ENCODE results near the gene NFYC.

NFYC gene

GRCh38 chr1:40691538-40692428, at the start of gene NFYC:
NFYC (plus strand) TSS chr1:40691704; CDS start chr1:40738844, 47,140 bp downstream.
- peak within 1 kb of the TSS; percentile 97 for H3K4me3 ChIP-seq (ENCODE audit: low read depth, low read length)
- peaks cover 30% of the 10 kb centered on the region for H3K4me1 ChIP-seq (ENCODE audit: control insufficient read depth, insufficient read depth, low read length, unreplicated experiment)
- H3K27me3 ChIP-seq (ENCODE audit: insufficient read depth, low read length): no peaks in the 10 kb centered on the region
- H3K79me2 ChIP-seq (ENCODE audit: control insufficient read depth, insufficient read depth, low read length, unreplicated experiment): peaks cover 65% of the 10 kb centered on the region
- peaks cover 2% of the 10 kb centered on the region for H3K36me3 ChIP-seq (ENCODE audit: insufficient read depth, low read length)
- peak within 1 kb of the TSS; percentile 92 for H2AFZ ChIP-seq (ENCODE audit: low read length, unreplicated experiment)
- H3K27ac ChIP-seq (ENCODE audit: low read depth, low read length): peak within 1 kb of the TSS; percentile 96

DNA sequence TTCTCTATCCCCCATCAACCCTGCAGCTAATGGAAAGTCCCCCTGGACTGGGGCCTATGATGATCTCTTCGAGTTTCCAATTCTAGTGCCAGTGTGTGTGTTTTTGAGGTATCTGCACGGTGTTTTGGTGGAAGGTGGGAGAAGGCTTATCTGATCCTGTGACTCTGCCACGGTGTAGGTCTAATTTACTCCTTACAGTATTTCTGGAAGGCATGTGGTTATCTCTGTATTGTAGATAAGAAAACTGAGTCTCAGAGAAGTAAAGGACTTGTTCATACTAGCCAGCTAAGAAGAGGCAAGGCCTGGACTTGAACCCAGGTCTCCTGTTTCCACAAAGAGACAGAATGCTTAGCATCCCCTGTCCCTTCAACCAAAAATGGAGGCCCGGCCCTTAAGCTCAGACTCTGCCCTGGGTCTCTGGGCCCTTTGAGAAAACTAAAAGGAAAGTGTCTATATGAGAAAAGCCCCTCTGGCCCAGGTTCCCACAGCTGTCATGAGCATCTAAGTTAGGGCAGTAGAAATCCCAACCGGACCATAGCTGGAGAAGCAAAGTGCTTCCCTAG, 46.3 kb upstream of the NFYC start:
- Histone ChIP-seq H3K27ac (ENCODE audit: low read depth, low read length) (0 out of 2 replicates have a peak overlapping the region, but pooled peaks have one; percentile 67), H3K4me3 (ENCODE audit: low read depth, low read length) (no peak overlapping the region), H3K36me3 (ENCODE audit: insufficient read depth, low read length) (no peaks in the 10 kb centered on the region), H3K4me1 (ENCODE audit: control insufficient read depth, insufficient read depth, low read length, unreplicated experiment) (peaks cover 23% of the 10 kb centered on the region), H3K79me2 (ENCODE audit: control insufficient read depth, insufficient read depth, low read length, unreplicated experiment) (no peaks in the 10 kb centered on the region), H2AFZ (ENCODE audit: low read length, unreplicated experiment) (no peak overlapping the region), H3K27me3 (ENCODE audit: insufficient read depth, low read length) (0 out of 2 replicates have a peak, but pooled peaks cover 5% of the 10 kb centered on the region)

DNA sequence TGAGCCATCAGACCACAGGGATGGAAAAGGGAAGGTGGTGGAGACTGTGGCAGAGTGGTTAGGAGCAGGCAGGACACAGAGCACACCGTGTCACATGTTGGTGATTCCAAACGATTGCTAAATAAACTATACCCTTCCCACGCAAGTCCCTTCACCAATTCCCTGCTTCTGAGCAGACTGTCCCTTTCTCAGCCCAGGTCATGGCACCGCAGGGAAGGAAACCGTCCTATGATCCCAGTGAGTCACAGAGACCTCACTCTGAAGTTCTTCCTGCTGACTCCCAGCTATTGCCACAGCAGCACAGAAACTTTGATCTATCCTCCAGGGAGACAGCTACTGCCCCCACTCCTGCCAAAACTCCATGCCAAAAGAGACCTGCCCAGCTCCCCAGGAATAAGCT, 45.2 kb upstream of the NFYC start:
- H3K79me2 ChIP-seq (ENCODE audit: control insufficient read depth, insufficient read depth, low read length, unreplicated experiment): no peaks in the 10 kb centered on the region
- H3K4me3 ChIP-seq (ENCODE audit: low read depth, low read length): no peak overlapping the region
- H3K36me3 ChIP-seq (ENCODE audit: insufficient read depth, low read length): no peaks in the 10 kb centered on the region
- H3K27ac ChIP-seq (ENCODE audit: low read depth, low read length): peak overlapping the region; percentile 67
- H2AFZ ChIP-seq (ENCODE audit: low read length, unreplicated experiment): no peak overlapping the region
- peaks cover 5% of the 10 kb centered on the region; the same call in 1 of the 2 replicates for H3K27me3 ChIP-seq (ENCODE audit: insufficient read depth, low read length)
- peaks cover 24% of the 10 kb centered on the region for H3K4me1 ChIP-seq (ENCODE audit: control insufficient read depth, insufficient read depth, low read length, unreplicated experiment)

DNA sequence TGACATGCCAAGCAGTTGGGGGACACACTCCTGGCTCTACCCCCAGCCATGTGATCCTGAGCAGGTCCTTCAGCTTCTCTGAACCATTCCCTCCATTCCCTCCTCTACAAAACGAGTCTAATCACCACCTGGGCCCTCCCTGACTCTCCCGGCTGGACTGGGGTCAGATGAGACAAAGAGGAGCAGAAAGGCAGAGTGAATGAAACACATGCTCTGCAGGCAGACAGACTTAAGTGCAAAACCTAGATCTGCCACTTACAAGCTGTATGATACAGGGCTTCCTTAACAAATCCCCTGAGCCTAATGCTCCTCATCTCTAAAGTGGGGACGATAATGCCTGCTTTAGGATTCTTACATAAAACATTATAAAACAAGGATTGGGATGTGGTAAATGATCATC, 43.3 kb upstream of the NFYC start:
- no peak overlapping the region for H3K4me3 ChIP-seq (ENCODE audit: low read depth, low read length)
- H3K27ac ChIP-seq (ENCODE audit: low read depth, low read length): no peak overlapping the region
- H3K27me3 ChIP-seq (ENCODE audit: insufficient read depth, low read length): peaks cover 24% of the 10 kb centered on the region
- H3K36me3 ChIP-seq (ENCODE audit: insufficient read depth, low read length): no peaks in the 10 kb centered on the region
- H3K4me1 ChIP-seq (ENCODE audit: control insufficient read depth, insufficient read depth, low read length, unreplicated experiment): peaks cover 24% of the 10 kb centered on the region
- no peak overlapping the region for H2AFZ ChIP-seq (ENCODE audit: low read length, unreplicated experiment)
- no peaks in the 10 kb centered on the region for H3K79me2 ChIP-seq (ENCODE audit: control insufficient read depth, insufficient read depth, low read length, unreplicated experiment)

- Histone ChIP-seq H3K79me2 (ENCODE audit: control insufficient read depth, insufficient read depth, low read length, unreplicated experiment) (no peaks in the 10 kb centered on the region), H3K27me3 (ENCODE audit: insufficient read depth, low read length) (peaks cover 31% of the 10 kb centered on the region), H3K27ac (ENCODE audit: low read depth, low read length) (no peak overlapping the region), H3K4me1 (ENCODE audit: control insufficient read depth, insufficient read depth, low read length, unreplicated experiment) (peaks cover 24% of the 10 kb centered on the region), H3K4me3 (ENCODE audit: low read depth, low read length) (no peak overlapping the region), H3K36me3 (ENCODE audit: insufficient read depth, low read length) (no peaks in the 10 kb centered on the region), H2AFZ (ENCODE audit: low read length, unreplicated experiment) (no peak overlapping the region)
These were observed 42.4 kb upstream of the NFYC start for GRCh38 chr1:40648928-40649591.

- no peak overlapping the region for H3K4me3 ChIP-seq (ENCODE audit: low read depth, low read length)
- no peaks in the 10 kb centered on the region for H3K36me3 ChIP-seq (ENCODE audit: insufficient read depth, low read length)
- peaks cover 36% of the 10 kb centered on the region for H3K27me3 ChIP-seq (ENCODE audit: insufficient read depth, low read length)
- H3K4me1 ChIP-seq (ENCODE audit: control insufficient read depth, insufficient read depth, low read length, unreplicated experiment): peaks cover 24% of the 10 kb centered on the region
- no peak overlapping the region for H3K27ac ChIP-seq (ENCODE audit: low read depth, low read length)
- H3K79me2 ChIP-seq (ENCODE audit: control insufficient read depth, insufficient read depth, low read length, unreplicated experiment): no peaks in the 10 kb centered on the region
- no peak overlapping the region for H2AFZ ChIP-seq (ENCODE audit: low read length, unreplicated experiment)
These were observed 41.9 kb upstream of the NFYC start for GRCh38 chr1:40649592-40649930.

- Histone ChIP-seq H3K4me1 (ENCODE audit: control insufficient read depth, insufficient read depth, low read length, unreplicated experiment) (peaks cover 23% of the 10 kb centered on the region), H3K27me3 (ENCODE audit: insufficient read depth, low read length) (peaks cover 41% of the 10 kb centered on the region), H3K27ac (ENCODE audit: low read depth, low read length) (no peak overlapping the region), H3K79me2 (ENCODE audit: control insufficient read depth, insufficient read depth, low read length, unreplicated experiment) (no peaks in the 10 kb centered on the region), H2AFZ (ENCODE audit: low read length, unreplicated experiment) (no peak overlapping the region), H3K36me3 (ENCODE audit: insufficient read depth, low read length) (no peaks in the 10 kb centered on the region), H3K4me3 (ENCODE audit: low read depth, low read length) (no peak overlapping the region)
These were observed 41.4 kb upstream of the NFYC start for GRCh38 chr1:40650075-40650474.

- Histone ChIP-seq H3K79me2 (ENCODE audit: control insufficient read depth, insufficient read depth, low read length, unreplicated experiment) (no peaks in the 10 kb centered on the region), H3K27me3 (ENCODE audit: insufficient read depth, low read length) (peaks cover 47% of the 10 kb centered on the region), H2AFZ (ENCODE audit: low read length, unreplicated experiment) (no peak overlapping the region), H3K4me3 (ENCODE audit: low read depth, low read length) (no peak overlapping the region), H3K4me1 (ENCODE audit: control insufficient read depth, insufficient read depth, low read length, unreplicated experiment) (peaks cover 11% of the 10 kb centered on the region), H3K36me3 (ENCODE audit: insufficient read depth, low read length) (no peaks in the 10 kb centered on the region), H3K27ac (ENCODE audit: low read depth, low read length) (no peak overlapping the region)
These were observed 40.2 kb upstream of the NFYC start for GRCh38 chr1:40651138-40651857.

DNA sequence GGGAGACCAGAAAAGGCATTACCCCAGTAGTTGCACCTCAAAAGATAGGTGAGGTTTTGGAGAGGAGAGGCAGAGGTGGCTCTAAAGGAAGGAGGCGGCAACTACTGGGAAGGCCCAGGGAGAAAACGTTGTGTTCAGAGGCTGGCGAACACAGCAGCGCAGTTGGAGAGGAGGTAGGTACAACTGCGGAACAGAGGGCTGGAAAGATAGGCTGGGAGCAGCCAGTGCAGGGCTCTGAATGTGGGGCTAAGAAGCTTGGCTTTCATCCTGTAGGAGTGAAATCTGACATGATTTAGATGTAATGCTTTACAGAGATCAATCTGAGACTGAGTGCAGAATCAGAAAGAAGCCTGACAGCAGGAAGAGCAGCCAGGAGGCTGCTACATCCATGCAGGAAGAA, 39.0 kb upstream of the NFYC start:
- no peak overlapping the region for H2AFZ ChIP-seq (ENCODE audit: low read length, unreplicated experiment)
- no peak overlapping the region for H3K4me3 ChIP-seq (ENCODE audit: low read depth, low read length)
- H3K36me3 ChIP-seq (ENCODE audit: insufficient read depth, low read length): no peaks in the 10 kb centered on the region
- H3K27me3 ChIP-seq (ENCODE audit: insufficient read depth, low read length): peaks cover 52% of the 10 kb centered on the region
- H3K79me2 ChIP-seq (ENCODE audit: control insufficient read depth, insufficient read depth, low read length, unreplicated experiment): no peaks in the 10 kb centered on the region
- H3K4me1 ChIP-seq (ENCODE audit: control insufficient read depth, insufficient read depth, low read length, unreplicated experiment): peaks cover 6% of the 10 kb centered on the region
- H3K27ac ChIP-seq (ENCODE audit: low read depth, low read length): no peak overlapping the region

DNA sequence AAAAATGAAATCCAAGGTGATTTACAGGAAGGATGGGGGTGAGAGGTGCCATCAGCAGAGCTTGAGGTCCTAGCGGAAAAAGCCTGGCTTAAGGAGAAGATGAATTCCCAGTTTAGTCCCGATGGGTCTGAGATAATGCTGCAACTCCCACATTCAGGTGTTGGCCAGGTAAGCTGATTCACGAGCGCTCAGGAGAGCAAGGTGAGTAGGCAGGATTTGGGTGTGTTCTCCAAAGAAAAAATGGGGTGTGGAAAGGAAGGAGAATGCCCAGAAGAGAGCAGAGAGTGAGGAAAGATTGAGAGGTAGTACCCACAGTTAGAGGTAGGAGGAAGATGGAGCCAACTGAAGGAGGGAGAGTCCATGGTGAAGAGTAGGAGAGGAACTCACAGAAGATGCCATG, 38.5 kb upstream of the NFYC start:
- H3K27ac ChIP-seq (ENCODE audit: low read depth, low read length): no peak overlapping the region
- H3K4me1 ChIP-seq (ENCODE audit: control insufficient read depth, insufficient read depth, low read length, unreplicated experiment): peaks cover 6% of the 10 kb centered on the region
- H3K79me2 ChIP-seq (ENCODE audit: control insufficient read depth, insufficient read depth, low read length, unreplicated experiment): no peaks in the 10 kb centered on the region
- peaks cover 53% of the 10 kb centered on the region for H3K27me3 ChIP-seq (ENCODE audit: insufficient read depth, low read length)
- no peak overlapping the region for H3K4me3 ChIP-seq (ENCODE audit: low read depth, low read length)
- H2AFZ ChIP-seq (ENCODE audit: low read length, unreplicated experiment): no peak overlapping the region
- no peaks in the 10 kb centered on the region for H3K36me3 ChIP-seq (ENCODE audit: insufficient read depth, low read length)

All from ACC112 (cell line).